ENCODE results near the gene MYO1D. TPM values are rescaled to one million over a fixed set of nuclear protein-coding genes. Genes with fewer than 3 reads are reported as not detected.
A peak's percentile ranks its signal among the peaks of the same experiment; 100 is the strongest.

Gene MYO1D
- total and polyA plus RNA-seq, 9 donors, result 20.9 to 62.2 (median 53.8) TPM

- intact Hi-C loops (cut with DNase I), result loop anchor here in 2 of 4 donors (5.0 to 10.0 kb wide), 3 partner anchors 269 to 449 kb away; partner anchors contain the start of gene MYO1D (in 1 of the 2)
- H3K4me3 ChIP-seq, result peak overlapping the region; percentile 41
- H3K27ac ChIP-seq, result peak overlapping the region; percentile 62 to 95
- no peaks in the 10 kb centered on the region for H3K27me3 ChIP-seq
- no peaks in the 10 kb centered on the region for H3K36me3 ChIP-seq
- H3K9me3 ChIP-seq, result no peaks in the 10 kb centered on the region
- DNase-seq, result peak in 2 of 5 donors; percentile 31 to 34
- 56 to 61% (median 57%) methylated on average over 12 of the region's 12 CpGs for WGBS, 3 donors
- H3K4me1 ChIP-seq (ENCODE audit: insufficient read depth), result peaks cover 12% of the 10 kb centered on the region
- no peak for TF ChIP-seq CTCF (IDR thresholded peaks at IDR 0.05)
- TF ChIP-seq POLR2A (IDR thresholded peaks at IDR 0.05), result no peak
- no peak for TF ChIP-seq EP300 (IDR thresholded peaks at IDR 0.05)
These were observed 391.4 kb downstream of the MYO1D start for GRCh38 chr17:32485261-32486110.

- Histone ChIP-seq H3K27ac (peak overlapping the region; percentile 61 to 95), H3K4me3 (no peak overlapping the region), H3K27me3 (no peaks in the 10 kb centered on the region), H3K9me3 (no peaks in the 10 kb centered on the region), H3K4me1 (ENCODE audit: insufficient read depth) (peaks cover 12% of the 10 kb centered on the region), H3K36me3 (no peaks in the 10 kb centered on the region)
- 45 to 48% (median 46%) methylated on average over 11 of the region's 11 CpGs for WGBS, 3 donors
- peak; percentile 52 to 73 (median 63) for DNase-seq
- intact Hi-C loops (cut with DNase I), result loop anchor here (5.0 to 10.0 kb wide), 5 partner anchors 268 to 450 kb away; partner anchors contain the start of gene MYO1D (in 1 of the 4)
- TF ChIP-seq POLR2A (IDR thresholded peaks at IDR 0.05) (no peak), CTCF (IDR thresholded peaks at IDR 0.05) (no peak), EP300 (IDR thresholded peaks at IDR 0.05) (no peak)
These were observed 392.3 kb downstream of the MYO1D start for GRCh38 chr17:32484628-32485027.

- Histone ChIP-seq H3K9me3 (no peaks in the 10 kb centered on the region), H3K4me3 (no peak overlapping the region), H3K27ac (peak overlapping the region; percentile 61 to 95), H3K36me3 (no peaks in the 10 kb centered on the region), H3K4me1 (ENCODE audit: insufficient read depth) (peaks cover 12% of the 10 kb centered on the region), H3K27me3 (no peaks in the 10 kb centered on the region)
- intact Hi-C loops (cut with DNase I), result loop anchor here (5.0 to 10.0 kb wide), 4 partner anchors 268 to 451 kb away; no protein-coding TSS in a partner anchor
- WGBS, 3 donors, result 69 to 77% (median 70%) methylated on average over 4 of the region's 4 CpGs
- peak in 1 of 5 donors; percentile 36 for DNase-seq
- TF ChIP-seq CTCF (IDR thresholded peaks at IDR 0.05) (no peak), EP300 (IDR thresholded peaks at IDR 0.05) (no peak), POLR2A (IDR thresholded peaks at IDR 0.05) (no peak)
These were observed 392.9 kb downstream of the MYO1D start for GRCh38 chr17:32484041-32484461.

- Histone ChIP-seq H3K27ac (peak overlapping the region; percentile 61 to 95), H3K4me1 (ENCODE audit: insufficient read depth) (peaks cover 12% of the 10 kb centered on the region), H3K9me3 (no peaks in the 10 kb centered on the region), H3K27me3 (no peaks in the 10 kb centered on the region), H3K4me3 (no peak overlapping the region), H3K36me3 (no peaks in the 10 kb centered on the region)
- TF ChIP-seq POLR2A (IDR thresholded peaks at IDR 0.05) (peak; percentile 22), EP300 (IDR thresholded peaks at IDR 0.05) (no peak), CTCF (IDR thresholded peaks at IDR 0.05) (peak; percentile 67 to 93 (median 89))
- intact Hi-C loops (cut with DNase I), result loop anchor here (5.0 to 10.0 kb wide), 4 partner anchors 269 to 451 kb away; no protein-coding TSS in a partner anchor
- WGBS, 3 donors, result 1 to 3% (median 1%) methylated on average over 7 of the region's 7 CpGs
- peak; percentile 88 to 95 (median 92) for DNase-seq
These were observed 393.4 kb downstream of the MYO1D start for GRCh38 chr17:32483451-32484019.
